Measurements from ENCODE around the gene NEK10.

The NEK10 gene

DNA sequence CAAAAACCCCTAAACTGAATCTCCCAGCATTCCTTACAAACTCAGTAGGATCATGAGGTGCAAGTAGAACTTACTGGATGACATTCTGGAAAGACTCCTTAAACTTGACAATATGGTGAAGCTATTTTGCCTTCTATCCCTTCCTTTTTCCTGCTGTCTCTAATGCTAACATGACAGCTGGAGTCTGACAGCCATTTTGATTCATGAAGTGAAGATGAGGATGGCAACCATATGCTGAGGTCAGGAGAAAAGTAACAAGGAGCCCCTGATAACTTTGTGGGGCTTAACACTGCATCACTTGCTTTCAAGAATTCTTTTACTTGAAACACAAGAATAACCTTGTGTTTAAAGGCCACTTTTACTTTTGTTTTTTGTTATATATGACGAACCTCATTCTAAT lies 15.0 kb upstream of the NEK10 start:
- H3K4me3 ChIP-seq (ENCODE audit: low read length): no peak overlapping the region
- DNase-seq (ENCODE audit: low read depth): no peak
- TF ChIP-seq, protein P1, sequence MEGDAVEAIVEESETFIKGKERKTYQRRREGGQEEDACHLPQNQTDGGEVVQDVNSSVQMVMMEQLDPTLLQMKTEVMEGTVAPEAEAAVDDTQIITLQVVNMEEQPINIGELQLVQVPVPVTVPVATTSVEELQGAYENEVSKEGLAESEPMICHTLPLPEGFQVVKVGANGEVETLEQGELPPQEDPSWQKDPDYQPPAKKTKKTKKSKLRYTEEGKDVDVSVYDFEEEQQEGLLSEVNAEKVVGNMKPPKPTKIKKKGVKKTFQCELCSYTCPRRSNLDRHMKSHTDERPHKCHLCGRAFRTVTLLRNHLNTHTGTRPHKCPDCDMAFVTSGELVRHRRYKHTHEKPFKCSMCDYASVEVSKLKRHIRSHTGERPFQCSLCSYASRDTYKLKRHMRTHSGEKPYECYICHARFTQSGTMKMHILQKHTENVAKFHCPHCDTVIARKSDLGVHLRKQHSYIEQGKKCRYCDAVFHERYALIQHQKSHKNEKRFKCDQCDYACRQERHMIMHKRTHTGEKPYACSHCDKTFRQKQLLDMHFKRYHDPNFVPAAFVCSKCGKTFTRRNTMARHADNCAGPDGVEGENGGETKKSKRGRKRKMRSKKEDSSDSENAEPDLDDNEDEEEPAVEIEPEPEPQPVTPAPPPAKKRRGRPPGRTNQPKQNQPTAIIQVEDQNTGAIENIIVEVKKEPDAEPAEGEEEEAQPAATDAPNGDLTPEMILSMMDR (conservative IDR thresholded peaks at IDR 0.05; ENCODE audit: low read length): no peak

DNA sequence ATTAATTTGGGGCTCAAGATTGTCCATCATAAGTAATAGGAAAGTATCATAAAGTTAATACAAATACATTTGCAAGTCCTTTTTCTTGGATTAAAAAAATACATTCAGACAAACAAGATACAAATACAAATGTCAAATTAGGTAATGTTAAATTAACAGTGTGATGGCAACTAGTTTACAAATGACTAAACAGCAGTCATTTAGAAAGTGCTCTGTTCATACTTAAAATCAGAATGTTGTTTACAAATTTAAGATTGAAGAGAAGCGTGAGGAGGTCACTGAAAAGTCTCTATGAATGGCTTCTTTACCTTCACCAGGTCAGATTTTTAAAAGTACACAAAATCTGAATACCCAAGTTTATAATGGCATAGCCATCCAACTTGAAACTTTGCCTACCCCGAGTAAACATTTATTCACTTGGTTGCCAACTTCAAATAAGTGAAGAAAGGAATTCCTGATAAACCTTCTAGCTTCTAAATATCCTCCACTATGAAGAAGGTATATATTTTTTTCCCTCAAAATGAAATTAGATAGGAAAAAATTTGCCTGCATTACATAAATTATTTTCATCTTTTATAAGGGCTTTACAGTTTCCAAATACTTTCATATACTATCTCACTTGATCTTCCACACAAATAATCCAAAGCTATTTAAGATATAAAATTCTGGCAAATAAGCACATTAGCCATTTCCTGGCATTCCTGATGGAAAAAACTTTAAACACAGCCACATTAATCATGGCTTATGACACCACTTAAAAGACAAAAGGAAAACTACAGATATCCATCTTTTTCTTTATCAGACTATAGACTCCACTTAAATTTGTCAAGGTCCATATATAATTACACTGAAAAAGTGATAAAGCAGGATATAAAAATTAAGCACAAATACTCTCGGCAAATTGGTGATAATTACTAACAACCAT lies 11.5 kb upstream of the NEK10 start:
- DNase-seq (ENCODE audit: low read depth): no peak
- H3K4me3 ChIP-seq (ENCODE audit: low read length): no peak overlapping the region
- TF ChIP-seq, protein P1 (conservative IDR thresholded peaks at IDR 0.05; ENCODE audit: low read length): no peak

DNA sequence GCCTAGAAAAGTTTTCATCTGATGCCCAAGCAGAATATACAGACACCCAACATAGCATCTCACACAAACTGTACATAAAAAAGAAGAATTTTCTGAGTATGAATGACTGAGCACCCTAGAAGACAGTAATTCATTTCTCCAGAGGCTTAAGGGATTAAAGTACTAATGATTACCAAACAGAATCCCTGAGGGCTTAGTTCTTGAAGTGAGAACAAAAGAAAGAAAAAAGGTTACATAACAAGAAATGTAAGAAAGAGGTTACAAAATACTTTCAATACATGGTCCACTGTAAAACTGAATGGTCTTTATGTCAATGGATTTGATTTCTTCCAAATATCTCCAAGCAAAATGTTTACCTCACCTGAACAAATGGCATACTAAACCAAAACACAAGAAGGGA lies 9.1 kb upstream of the NEK10 start:
- TF ChIP-seq, protein P1 (conservative IDR thresholded peaks at IDR 0.05; ENCODE audit: low read length): no peak
- no peak for DNase-seq (ENCODE audit: low read depth)
- H3K4me3 ChIP-seq (ENCODE audit: low read length): no peak overlapping the region

DNA sequence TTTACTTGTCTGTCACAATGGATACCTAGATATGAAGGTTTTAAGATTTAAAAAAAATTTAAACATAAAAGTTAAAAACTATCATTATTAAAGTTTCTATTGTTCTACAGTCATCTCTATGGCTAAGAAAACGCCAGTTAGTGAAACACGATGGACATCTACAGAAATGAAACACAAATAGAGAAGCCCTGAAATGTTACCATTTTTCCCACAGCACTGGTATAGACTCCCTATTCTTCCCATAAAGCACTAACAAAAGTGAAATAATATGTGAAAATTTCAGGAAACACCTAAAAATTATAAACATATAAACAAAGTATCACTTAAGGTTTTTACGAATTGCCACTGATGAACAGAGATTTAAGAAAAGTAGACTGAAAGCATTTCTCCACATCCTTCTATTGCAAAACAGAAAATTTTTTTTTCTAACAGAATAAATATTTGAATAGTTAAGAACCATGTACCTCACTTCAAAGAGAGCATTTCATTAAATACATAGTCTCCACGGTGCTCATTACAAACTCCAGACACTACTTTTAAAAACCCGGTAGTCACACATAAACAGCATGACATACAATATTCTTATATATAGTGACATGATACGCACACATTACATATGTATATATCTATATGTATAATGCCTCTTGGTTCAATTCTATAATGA lies 7.1 kb upstream of the NEK10 start:
- DNase-seq (ENCODE audit: low read depth): no peak

DNA sequence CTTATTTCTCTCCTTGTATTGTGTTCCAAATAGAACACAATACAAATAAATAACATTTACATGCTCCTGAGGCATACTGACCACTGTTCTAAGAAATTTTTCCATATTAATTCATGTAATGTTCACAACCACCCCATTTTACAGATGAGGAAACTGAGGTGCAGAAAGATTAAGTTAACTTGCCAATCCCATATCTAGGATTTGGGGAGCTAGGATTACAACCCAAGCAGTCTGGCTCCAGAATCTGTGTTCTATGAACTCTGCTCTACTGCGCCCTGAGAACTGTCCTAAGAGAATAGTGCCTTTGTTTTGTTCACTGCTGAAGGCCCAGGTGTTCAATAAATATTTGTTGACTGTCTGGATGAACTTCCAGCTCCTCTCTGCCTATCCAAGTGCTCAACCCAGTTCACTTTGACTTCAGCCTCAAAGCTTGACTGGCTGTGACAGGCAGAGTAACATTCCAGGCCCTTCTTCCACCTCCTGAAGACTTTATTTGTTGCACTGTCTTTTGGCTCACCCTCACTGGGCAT lies 3.1 kb downstream of the NEK10 start:
- TF ChIP-seq, protein P1 (conservative IDR thresholded peaks at IDR 0.05; ENCODE audit: low read length): no peak
- DNase-seq (ENCODE audit: low read depth): no peak
- no peak overlapping the region for H3K4me3 ChIP-seq (ENCODE audit: low read length)

More for the DNA sequence above, 7.1 kb upstream of the NEK10 start:
- TF ChIP-seq, protein P1 (conservative IDR thresholded peaks at IDR 0.05; ENCODE audit: low read length): no peak
- H3K4me3 ChIP-seq (ENCODE audit: low read length): no peak overlapping the region

DNA sequence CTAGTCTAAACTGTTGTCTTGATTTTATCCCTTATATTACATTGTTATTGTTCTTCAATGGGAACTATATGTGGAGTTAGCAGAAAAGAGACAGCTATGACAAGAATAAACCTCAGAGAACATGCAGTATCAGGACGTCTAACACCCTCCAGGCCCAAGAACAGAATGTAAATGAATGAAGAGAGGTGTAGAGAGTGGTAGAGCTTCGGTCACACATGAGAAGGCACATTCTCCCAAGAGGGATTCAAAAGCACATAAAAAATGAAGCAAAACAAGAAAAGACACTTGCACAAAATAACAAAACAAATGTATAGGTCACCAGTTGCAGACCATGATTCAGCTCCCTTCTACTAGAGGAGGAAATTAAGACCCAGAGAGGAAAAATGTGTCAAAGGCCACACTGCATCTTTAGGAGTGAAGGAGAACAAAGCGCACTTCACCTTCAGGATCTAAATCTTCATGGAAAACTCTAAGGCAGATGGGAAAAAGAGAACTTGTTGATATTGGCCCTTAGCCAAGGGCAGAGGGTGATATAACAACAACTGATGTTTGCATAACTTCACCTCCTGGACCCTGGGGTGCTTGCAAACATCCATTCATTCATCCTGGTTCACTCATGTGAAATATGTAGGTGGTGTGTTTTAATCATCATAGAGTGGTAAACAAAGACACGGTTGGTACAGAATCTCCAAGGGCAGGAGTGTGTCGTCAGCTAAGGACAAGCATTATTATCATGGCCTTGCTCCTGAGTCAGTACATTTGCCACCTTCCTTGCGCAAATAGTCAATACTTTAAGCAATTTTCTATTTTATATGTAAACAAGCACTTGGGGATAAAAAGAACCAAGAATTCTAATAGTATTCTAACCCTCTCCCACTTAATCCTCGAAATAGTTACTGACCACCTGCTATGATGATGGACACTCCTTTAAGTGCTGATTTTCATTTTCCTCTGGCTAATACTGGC lies 8.8 kb downstream of the NEK10 start:
- H3K4me3 ChIP-seq (ENCODE audit: low read length): no peak overlapping the region
- TF ChIP-seq, protein P1 (conservative IDR thresholded peaks at IDR 0.05; ENCODE audit: low read length): no peak
- no peak for DNase-seq (ENCODE audit: low read depth)
